NAMALWA (cell line): ENCODE data around the gene CFAP20DC.
"Not testable (repeated sequence)": the region's sequence is repeated elsewhere in the genome, so short reads cannot be mapped to it uniquely, and the experiment has no call there.

Source experiments
- DNase-seq: peaks from one replicate; pipeline ENCODE4 v3.0.0-alpha.2; 2015; ENCODE audit warnings: low spot score

Gene CFAP20DC

DNA sequence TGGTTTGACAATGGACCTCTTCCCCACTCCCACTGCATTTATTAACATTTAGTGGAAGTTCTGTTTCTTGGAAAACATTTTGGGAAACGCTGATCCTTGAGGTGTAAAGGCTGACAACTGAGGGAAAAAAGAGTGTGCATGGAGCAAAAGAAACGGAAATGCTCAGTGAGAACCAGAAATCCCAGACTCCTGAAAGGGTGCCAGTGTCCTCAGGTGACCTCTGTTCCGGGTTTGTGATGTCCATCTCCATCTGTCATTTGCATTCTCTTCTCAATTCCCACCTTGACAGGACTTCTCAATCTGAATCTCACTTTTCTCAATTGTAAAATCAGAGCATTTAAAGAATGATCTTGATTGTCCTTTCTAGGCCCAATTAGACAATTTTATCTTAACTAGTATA, 312.2 kb downstream of the CFAP20DC start:
- DNase-seq = no peak

- DNase-seq = no peak
Observed at GRCh38 chr3:58731673-58732072, 318.2 kb downstream of the CFAP20DC start.

GRCh38 chr3:58728723-58729122, 321.1 kb downstream of the CFAP20DC start:
- no peak for DNase-seq

DNA sequence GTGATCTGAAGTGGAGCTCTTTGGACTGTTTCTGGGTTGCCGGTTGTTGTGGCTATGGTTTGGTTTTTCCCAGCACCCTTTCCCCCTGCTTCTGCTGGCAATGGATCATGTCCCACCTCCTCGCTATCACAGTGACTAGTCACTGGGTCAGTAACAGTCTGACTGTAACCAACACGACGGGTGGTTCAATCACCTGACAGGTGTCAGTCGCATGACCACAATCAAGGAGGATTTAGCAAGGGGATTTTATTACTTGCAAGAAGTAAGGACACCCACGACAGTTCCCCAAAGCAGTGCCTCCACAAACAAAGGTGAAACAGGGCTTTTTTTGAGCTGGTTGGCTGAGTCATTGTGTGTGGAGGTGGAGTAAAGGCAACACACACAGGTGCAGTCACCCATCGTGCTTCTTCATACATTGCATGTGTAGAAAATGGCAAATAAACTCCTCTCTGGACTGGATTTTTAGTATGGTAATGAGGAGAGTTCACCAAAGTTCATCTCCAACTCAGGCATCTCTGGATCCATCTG, 324.4 kb downstream of the CFAP20DC start:
- no peak for DNase-seq

GRCh38 chr3:58724336-58724735, 325.5 kb downstream of the CFAP20DC start:
- DNase-seq = no peak

DNA sequence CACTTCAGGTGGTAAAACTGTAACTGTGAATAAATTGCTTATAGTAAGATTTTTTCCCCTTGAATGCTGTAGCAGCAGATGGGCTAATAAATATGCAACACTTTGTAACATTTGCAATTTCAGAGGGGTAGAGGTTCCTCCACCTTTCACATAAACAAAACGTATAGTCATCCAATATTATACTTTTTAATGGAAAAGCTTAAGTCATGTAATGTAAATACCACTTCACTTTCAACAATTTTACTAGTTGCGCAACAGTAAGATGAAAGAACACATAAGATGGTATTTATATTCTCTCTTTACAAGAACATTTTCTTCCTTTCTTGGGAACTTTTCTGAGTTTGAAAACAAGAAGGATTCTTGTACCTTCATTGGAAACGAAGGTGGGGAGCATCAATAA, 326.7 kb downstream of the CFAP20DC start:
- DNase-seq = no peak

DNA sequence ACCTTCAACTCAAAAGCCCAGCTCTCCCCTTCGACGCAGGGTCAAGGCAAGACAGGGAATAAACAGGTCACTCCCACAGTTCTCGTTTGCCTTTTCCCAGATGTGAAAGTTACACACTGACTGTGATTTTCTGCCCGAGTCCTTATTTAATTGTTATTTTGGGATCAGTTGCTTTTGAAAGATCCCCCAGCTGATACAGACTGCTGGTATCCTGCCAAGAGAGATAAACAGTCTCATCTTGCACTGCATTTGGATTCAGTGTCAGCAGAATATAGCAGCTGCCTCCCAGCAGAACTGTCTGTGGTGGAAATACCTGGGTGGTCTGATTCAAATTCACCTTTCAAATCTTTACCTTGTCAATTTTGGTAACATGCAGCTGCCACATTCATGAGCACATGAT, 327.3 kb downstream of the CFAP20DC start:
- DNase-seq = no peak

DNA sequence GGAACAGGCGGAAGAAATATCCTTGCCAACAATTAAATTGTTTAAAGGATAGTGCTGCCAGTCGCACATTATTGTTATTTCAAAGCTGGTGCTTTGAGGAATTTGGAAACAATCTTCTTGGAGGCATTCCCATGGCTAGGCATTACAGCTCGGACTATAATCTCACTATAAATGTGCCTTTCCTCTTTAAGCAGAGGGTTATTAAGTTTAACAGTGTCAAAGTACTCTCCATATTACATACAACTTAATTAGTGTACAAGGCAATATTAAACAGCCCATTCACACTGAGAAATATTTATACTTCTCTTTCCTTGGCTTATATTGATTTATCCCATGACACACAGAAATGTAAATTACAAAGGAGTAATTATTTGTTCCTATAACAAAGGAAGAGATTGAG, 329.3 kb downstream of the CFAP20DC start:
- DNase-seq = no peak

DNA sequence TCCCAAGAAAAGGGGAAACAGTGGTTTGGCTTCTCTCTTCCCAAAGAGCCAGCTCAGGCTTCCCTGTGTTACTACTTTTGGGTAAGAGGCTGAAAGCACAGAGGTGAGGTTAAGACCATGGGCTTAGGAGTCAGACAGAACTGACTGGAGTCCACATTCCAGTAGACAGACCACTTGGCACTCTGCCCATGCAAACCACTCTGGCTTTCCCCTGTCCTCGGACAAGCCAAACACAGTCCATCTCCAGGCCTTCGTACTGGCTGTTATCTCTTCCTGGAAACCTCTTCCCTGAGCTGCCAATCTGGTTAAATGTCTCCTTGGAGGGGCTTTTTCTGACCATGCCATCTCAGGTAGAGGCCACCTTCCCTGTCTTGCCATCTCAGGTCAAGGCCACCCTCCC, 330.1 kb downstream of the CFAP20DC start:
- DNase-seq = no peak

GRCh38 chr3:58713715-58714401, 336.0 kb downstream of the CFAP20DC start:
- DNase-seq = no peak

- DNase-seq = no peak
Observed at GRCh38 chr3:58711871-58712270, 338.0 kb downstream of the CFAP20DC start.

DNA sequence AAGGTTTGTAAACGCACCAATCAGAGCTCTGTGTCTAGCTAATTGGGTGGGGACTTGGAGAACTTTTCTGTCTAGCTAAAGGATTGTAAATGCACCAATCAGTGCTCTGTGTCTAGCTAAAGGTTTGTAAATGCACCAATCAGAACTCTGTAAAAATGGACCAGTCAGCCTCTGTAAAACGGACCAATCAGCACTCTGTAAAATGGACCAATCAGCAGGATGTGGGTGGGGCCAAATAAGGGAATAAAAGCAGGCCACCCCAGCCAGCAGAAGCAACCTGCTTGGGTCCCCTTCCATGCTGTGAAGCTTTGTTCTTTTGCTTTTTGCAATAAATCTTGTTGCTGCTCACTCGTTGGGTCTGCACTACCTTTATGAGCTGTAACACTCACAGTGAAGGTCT, 340.8 kb downstream of the CFAP20DC start:
- not testable (repeated sequence) for DNase-seq

- DNase-seq = no peak
Observed at GRCh38 chr3:58708116-58708791, 341.6 kb downstream of the CFAP20DC start.

DNA sequence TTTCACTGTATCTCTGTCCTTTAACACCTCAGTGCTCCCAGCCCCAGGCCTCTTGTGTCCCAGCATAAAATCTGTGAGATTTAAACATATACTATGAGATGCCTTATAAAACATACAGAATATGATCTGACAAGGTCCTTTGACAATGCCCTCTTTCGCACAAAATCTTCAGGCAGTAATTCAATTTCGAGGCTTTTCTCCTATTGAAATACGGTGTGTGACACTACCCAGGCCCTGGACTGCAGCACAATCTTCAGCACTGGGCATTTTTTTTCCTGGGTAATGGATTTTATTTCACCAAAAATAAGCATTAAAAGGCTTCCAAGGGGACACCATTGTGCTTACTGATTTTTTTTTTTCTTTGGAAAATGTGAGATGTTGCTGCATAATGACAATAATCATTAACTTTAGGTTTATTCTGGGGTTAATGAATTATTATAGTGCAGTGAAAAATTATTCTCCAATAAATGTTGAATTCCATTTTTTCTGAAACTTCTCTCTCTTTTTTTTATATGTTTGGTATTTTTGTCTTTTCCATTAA, 342.4 kb downstream of the CFAP20DC start:
- no peak for DNase-seq

GRCh38 chr3:58706395-58707167, 343.2 kb downstream of the CFAP20DC start:
- no peak for DNase-seq

- no peak for DNase-seq
Observed at GRCh38 chr3:58704745-58705144, 345.1 kb downstream of the CFAP20DC start.

DNA sequence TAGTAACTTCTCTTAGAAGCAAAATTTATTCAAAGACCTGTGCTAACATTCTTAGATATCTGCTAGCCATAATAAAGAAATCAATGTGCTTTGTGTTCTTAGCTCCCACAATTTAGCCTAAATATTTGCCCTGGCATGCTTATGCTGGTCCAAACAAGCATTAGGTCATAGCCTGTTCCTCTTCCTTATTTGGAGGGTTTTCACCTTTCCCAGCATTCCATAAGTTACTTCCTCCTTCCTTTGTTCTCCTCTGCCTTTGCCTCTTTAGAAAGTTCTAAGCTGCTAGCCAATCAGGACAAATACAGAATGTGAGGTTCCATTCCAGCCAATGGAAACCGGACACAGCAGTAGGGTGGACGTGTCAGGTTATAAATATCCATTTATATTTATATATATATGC, 345.5 kb downstream of the CFAP20DC start:
- DNase-seq = not testable (repeated sequence)

DNA sequence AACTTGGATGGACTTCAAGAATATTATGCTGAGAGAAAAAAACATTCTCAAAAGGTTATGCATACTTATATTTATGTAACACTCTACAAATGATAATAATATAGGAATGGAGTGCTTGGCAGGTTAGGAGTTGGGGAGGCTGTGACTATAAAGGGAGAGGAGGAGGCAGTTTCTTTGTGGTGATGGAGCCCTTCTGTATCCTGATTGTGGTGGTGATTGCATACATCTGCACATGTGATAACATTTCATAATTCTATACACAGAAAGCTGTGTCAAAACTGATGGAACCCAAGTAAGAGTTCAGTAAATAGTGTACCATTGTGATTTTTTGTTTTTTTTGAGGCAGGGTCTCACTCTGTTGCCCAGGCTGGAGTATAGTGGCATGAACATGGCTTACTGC, 351.6 kb downstream of the CFAP20DC start:
- DNase-seq = no peak

- DNase-seq = no peak
Observed at GRCh38 chr3:58697561-58697960, 352.3 kb downstream of the CFAP20DC start.

DNA sequence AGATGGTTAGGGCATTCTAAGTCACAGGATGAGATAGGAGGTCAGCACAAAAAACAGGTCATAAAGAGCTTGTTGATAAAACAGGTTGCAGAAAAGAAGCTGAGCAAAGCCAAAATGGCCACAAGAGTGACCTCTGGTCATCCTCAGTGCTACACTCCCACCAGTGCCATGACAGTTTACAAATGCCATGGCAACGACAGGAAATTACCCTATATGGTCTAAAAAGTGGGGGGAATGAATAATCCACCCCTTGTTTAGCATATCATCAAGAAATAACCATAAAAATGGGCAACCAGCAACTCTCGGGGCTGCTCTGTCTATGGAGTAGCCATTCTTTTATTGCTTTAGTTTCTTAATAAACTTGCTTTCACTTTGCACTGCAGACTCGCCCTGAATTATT, 353.0 kb downstream of the CFAP20DC start:
- not testable (repeated sequence) for DNase-seq

GRCh38 chr3:58696093-58696492, 353.7 kb downstream of the CFAP20DC start:
- DNase-seq = no peak

- DNase-seq = not testable (repeated sequence)
Observed at GRCh38 chr3:58695284-58695683, 354.5 kb downstream of the CFAP20DC start.
